GM12801 (cell line): ENCODE results near the gene TMEM40.

Source experiments
- CTCF ChIP-seq: IDR thresholded peaks from one replicate; pipeline ENCODE4 v1.5.1; 2011; ENCODE audit warnings: control low read depth; ENCODE audit not compliant: insufficient read length; ENCODE audit errors: extremely low read depth

The TMEM40 gene

GRCh38 chr3:12798559-12799179 lies 39.6 kb upstream of the TMEM40 start:
- no peak for TF ChIP-seq CTCF

- no peak for TF ChIP-seq CTCF
Measured at GRCh38 chr3:12797892-12798558, 39.0 kb upstream of the TMEM40 start.

- TF ChIP-seq CTCF, result no peak
Measured at GRCh38 chr3:12797124-12797891, 38.2 kb upstream of the TMEM40 start.

- TF ChIP-seq CTCF, result no peak
Measured at GRCh38 chr3:12796171-12797123, 37.4 kb upstream of the TMEM40 start, which contains the start of gene CAND2. Gene CAND2 (plus strand): TSS chr3:12796680. CDS start chr3:12796721, 41 bp downstream.

- no peak for TF ChIP-seq CTCF
Measured at GRCh38 chr3:12793701-12794100, 34.6 kb upstream of the TMEM40 start.

GRCh38 chr3:12791430-12791829 lies 32.4 kb upstream of the TMEM40 start:
- no peak for TF ChIP-seq CTCF
